GM21737 (cell line): ENCODE measurements around the gene DCBLD2.

Experiments used
- ATAC-seq: cut with Tn5 transposase; IDR thresholded peaks from one replicate; pipeline ENCODE4 v1.9.1; 2021; ENCODE audit warnings: mild to moderate bottlenecking, moderate library complexity; ENCODE audit not compliant: unreplicated experiment

The DCBLD2 gene, protein sequence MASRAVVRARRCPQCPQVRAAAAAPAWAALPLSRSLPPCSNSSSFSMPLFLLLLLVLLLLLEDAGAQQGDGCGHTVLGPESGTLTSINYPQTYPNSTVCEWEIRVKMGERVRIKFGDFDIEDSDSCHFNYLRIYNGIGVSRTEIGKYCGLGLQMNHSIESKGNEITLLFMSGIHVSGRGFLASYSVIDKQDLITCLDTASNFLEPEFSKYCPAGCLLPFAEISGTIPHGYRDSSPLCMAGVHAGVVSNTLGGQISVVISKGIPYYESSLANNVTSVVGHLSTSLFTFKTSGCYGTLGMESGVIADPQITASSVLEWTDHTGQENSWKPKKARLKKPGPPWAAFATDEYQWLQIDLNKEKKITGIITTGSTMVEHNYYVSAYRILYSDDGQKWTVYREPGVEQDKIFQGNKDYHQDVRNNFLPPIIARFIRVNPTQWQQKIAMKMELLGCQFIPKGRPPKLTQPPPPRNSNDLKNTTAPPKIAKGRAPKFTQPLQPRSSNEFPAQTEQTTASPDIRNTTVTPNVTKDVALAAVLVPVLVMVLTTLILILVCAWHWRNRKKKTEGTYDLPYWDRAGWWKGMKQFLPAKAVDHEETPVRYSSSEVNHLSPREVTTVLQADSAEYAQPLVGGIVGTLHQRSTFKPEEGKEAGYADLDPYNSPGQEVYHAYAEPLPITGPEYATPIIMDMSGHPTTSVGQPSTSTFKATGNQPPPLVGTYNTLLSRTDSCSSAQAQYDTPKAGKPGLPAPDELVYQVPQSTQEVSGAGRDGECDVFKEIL

DNA sequence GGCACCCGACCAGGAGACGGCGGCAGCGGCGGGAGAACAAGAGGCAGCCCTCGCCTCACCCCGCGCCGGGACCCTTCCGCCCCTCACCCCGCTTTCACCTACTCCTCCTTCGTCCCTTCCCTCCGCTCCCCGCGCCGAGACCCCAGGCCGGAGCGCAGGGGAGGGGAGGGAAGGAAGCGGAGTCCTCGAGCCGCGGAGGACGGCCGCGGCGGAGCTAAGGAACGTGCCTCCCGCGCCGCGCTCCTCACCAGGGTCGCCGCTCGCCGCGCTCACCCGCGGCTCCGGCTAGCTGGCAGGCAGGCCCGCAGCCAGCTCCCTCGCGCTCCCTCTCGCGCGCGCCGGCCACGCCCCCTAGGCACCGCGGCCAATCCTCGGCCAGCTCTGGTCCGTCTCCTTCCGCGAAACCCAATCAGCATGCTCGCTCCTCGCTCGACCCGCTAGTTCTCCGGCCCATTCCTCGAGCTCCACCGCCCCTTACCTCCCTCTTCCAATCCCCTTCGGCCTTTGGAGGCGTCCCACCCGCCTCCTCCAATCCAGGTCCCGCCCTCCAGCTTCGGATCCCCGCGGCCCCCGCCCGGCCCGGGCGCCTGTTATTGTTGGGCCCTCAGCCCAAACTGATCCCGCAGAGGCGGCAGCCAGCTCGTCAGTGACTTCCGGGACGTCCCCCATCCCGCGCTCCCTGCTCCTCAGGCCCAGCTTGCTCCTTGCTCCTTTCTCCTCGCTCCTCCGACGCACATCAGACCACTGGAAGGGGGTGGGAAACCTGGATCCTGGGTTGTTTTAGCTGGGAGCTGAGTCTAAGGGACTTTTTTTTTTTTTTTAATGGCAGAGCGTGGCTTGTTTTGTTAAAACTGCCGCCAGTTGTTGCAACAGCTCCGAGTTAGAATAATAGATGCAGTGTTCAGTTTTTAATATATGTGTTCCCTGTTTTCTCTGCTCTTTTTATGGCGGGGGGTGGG, at the start of gene DCBLD2:
Gene DCBLD2 (minus strand): TSS at position 304 of the 959 bp plus-strand sequence. CDS start 369 bp downstream, outside the sequence.
- ATAC-seq, result peak; percentile 100

DNA sequence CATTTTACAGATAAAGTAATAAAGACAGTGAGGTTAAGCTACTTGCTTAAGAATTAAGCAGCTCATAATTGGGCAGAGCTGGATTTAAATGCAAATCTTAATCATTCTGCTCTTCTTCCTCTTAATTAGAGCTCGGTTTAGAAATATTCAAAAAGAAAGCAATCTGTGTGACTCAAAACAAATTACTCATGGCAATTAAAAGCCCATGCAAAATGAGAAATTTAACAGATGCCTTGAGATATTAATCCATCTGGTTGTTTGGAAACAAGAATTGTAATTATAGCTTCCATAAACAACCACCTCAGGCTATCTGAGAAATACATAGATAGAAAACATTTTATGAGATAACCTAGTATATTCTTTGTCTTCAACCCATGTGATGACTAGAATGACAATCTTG, 44.2 kb upstream of the DCBLD2 start:
- ATAC-seq, result no peak

DNA sequence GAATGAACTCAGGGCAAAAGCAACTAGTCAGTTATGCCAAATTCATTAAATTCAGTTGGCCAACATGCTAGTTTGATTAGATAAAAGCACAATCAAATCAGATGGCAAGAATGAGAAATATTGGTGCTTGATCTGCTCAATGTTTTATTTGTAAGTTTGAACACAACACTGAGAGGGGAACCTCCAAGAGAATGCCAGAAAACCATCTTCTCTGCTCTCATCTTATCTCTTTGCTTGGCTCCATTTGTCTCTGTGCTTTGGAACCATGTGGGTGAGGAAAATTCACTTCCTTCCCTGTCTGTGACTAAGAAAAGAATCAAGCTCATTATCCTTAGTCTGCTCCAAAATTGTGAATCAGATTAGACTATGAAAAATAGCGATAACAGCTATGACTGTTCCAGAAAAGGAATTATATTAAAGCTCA, 43.6 kb upstream of the DCBLD2 start:
- no peak for ATAC-seq

DNA sequence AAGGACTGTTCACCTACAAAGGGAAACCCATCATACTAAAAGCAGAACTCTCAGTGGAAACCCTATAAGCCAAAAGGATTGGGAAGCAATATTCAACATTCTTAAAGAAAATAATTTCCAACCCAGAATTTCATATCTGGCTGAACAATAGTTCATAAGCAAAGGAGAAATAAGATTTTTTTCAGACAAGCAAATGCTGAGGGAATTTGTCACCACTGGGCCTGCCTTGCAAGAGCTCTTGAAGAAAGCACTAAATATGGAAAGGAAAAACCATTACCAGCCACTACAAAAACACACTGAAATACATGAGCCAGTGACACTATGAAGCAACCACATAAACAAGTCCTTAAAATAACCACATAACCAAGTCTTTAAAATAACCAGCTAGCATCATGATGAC, 28.9 kb upstream of the DCBLD2 start:
- no peak for ATAC-seq

DNA sequence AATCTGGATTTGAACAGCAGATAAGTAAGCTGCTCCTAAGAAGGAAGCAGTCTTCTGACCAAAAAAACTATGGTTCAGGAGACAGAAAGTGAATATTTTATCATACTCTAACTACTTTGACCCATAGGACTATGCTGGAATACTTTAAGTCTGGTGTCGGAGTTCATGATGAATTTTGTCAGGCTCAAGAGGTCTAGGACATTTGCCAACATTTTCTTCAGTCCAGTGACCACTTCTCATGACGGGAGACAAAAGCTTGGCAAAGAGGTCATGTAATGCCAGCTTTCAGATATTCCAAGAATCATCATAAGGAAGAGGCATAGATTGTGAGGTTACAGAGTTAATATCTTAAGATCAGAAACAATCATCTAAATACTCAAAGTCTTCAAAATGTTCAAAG, 20.5 kb upstream of the DCBLD2 start:
- ATAC-seq, result no peak

DNA sequence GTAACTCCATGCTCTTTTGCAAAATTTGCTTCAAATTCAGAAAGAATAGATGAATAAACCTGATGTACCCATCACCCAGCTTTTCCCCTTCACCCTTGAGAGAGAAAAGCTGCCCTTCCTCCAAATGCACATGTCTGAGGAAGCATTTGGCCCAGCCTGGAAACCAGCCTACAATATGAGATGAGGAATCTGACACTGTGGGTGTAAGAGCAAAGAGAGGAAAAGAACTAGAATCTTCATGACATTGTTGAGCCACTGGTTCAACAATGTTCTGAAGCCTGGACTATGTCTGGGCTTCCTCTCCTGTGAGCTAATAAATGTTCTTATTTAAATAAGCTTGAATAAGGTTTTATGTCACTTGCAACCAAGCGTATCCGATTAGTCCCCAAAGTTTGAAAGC, 18.7 kb upstream of the DCBLD2 start:
- ATAC-seq, result no peak

DNA sequence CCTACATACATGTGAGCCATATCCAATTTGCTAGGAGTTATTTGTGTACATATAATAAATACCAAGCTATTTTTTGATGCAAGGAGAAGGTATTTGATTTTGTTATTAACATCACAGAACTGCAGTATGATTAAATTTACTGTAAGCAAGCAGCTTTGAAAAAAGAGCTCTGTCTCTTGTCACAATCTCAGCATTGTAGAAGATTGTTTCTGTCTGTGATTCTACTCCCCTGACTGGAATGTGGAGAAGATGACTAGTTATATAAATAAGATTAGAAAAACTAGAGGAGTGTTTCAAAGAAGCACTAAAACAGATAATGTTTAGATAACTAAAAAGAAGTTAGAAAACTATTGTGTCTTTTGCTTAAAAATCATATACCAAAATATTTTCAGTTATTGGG, 17.1 kb upstream of the DCBLD2 start:
- no peak for ATAC-seq

DNA sequence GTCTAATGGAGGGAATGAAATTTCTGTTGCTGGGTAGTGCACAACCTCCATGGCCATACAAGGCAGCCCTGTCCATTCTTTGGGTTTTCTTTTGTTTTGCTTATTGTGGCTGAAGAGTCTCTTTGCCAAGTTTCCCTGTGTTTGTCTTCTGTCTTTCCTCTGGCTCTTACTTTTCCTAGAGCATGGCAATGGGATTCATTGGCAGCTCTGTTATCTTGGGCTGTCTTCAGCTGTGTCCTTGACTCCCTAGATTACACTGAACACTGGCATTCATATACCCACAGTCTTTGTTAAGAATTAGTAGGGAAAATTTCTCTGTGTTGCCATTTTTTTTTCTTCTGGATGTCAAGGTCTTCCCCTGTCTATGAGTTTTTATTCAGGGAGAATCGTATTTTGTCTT, 16.1 kb upstream of the DCBLD2 start:
- ATAC-seq, result no peak

DNA sequence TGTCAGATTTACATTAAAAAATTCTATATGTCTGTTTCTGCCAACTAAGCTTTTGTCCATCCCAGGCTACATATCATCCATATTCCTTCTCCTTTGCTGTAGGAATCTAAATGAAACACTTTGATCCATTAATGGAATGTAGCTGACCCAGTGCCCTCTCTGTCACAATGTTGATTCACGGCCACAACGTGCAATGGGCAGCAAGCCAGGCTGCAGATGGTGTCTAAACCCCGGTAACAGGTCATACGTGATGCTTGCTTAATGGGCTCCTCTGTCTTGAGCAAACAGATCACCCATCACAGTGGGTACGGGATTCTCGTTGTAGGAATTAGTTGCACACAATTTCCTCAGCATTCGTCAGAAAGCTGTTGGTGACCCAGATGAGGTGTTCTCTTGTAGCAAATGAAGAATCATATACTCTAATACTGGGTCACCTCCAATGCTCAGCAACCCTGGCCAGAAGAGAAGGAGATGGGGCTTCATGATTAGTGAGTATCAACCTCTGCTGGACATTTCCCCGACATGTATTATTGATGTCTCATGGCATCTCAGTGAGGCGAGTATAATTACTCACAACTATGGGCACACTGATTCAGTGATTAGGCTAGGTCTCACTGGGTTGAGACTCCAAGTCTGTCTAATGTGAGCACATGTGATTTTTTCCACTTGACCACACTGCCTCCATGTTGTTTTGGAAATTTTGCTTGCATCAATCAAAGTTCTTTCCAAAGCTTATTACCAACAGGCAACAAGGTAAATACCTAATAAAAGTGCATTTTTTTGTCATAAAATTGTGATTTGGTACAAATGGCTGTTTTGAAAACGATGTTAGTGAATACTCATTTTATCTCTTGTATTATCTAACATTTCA, 12.9 kb upstream of the DCBLD2 start:
- ATAC-seq, result no peak

DNA sequence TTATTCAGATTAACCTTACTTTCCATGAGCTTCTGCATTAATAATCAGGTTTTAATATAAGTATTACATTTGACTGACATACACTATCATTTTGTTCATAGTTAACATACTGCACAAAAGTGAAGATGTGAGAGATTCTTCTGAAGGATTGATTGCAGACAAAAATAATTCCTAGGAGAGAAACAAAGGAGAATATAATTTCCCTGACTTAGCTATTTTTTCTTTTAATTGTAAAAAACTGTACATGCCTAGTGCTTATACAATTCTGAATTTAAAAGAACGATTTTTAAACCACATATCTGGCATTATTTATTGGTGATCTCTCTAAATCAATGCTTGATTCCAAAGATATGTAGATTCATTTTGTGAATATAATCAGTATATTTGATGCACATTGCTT, 11.0 kb upstream of the DCBLD2 start:
- no peak for ATAC-seq

DNA sequence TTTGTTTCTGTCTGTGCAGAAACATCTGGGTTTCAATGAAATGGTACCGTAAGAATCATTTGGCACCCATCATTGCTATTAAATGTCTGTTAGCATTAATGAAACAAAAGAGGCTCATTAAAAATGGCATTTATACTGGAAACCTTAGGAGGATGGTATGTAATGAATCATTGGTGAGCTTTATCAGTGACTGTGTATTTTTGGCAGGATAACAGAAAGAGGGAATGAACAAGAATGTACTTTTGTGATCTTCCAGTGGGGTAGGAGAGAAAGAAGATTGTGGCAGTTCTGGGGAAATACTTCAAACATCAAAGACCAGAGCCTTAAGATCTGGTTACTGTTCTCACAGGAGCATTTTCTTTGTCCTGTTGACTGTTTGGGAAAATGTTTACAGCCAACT, 4.7 kb upstream of the DCBLD2 start:
- ATAC-seq, result no peak

DNA sequence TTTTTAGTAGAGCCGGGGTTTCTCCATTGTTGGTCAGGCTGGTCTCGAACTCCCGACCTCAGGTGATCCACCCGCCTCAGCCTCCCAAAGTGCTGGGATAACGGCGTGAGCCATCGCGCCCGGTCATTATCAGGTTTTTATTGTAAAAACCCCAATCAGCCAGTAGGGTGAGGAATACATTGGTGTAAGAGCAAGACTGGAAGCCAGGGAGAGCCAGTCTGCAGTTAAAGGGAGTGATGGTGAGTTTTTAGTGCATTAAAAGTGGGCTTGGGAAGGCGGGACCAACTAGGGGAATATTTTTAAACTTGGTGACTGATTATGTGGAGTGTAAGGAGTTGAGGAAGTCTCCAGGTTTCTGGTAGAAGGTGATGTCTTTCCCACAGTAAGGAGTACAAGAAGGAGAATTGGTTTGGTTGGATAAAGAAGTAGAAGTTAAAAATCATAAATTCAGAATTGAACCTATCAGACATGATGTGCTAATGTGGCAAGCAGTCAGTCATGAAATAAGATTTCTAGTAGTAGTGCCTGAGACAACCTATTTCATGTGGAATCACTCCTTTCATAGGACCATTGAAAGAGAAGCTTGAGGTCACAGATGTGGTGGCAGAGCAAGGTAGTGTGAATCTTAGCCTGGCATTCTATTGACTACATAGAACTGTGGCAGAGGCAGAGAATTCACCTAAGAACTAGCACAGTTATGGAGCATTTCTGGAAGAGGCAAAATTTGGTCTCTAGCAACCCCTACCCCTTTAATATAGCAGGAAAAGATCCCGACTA, 2.4 kb upstream of the DCBLD2 start:
- ATAC-seq, result no peak

DNA sequence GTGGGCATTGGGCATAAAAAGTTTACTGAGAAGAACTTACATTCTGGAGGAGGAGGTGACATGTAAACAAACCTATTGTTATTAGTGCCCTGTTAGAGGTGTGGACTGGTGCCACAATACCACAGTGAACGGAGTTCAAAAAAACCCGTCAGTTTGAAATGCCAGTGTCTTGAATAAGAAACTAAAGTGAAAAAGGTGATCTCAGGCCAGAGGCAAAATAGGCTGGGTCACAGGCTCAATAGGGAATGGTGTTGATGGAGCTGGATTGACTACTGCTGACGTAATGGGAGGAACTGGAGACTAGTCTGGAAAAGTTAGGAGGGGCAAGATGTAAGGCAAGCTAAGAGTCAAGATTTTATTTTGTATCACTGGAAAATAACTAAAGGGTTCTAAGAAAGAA, 1.6 kb upstream of the DCBLD2 start:
- ATAC-seq, result no peak

DNA sequence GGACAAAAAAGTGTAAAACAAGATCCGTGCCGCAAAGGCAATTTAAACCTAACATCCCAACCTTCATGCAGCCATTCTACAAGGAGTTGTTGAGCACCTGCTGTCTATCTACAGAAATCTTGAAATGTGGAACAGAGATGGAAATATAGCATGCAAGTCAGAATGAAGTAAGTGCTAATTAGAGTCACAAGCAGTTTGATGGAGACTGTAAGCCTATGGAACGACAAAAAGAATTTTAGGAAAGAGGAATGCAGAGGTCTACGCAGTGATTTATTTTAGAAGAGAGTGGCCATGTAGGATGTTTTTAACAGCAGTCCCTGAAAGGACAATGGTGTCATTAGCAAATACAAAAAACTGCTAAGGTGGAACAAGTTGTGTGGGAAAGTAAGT, 851 bp upstream of the DCBLD2 start:
- ATAC-seq, result no peak

DNA sequence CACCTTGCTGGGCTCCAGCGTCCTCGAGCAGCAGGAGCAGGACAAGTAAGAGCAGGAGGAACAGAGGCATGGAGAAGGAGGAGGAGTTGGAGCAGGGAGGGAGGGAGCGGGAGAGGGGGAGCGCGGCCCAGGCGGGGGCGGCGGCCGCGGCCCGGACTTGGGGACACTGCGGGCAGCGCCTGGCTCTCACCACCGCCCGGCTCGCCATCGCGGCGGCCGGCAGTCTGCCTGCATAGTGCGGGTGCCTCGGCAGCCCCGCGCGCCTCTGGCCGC, 440 bp downstream of the DCBLD2 start:
- peak; percentile 26 for ATAC-seq

DNA sequence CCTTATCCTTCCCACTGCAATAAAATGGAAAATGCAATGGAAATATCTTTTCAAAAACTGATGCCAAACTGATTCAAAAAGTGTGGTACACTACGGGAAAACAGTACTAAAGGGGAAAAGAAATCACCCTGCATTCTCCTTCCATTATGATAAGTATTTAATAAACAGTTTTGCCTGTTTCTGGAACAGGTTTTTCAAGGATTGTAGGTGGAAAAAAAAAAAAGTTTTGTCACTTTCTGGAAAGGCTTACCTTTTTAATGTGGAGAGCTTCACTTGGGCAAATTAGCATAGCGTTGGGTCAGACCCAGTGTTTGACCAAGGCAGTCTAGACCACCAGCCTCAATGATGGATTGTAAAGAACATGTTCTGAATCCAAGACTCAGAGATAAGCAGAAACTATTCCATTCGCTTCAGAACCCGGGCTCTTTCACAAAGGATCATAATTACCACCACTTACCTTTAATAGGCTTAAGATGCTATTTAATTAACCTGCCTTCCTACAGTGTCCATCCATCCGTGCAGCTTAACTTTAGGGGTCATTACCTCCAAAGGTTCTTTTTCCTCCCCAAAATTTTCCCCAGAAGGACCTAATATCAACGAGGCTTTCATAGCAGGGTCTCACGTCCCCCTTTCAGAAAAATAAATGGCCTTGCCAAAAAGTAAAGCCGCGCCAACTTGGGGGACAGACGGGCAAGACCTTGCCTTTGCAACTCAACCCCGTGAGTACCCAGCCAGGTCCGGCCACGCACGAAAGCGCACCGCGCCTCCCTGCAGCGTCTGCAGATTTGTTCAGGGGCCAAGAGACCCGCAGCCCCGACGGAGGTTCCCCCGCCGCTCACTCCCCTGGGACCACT, 1.0 kb downstream of the DCBLD2 start:
- no peak for ATAC-seq

DNA sequence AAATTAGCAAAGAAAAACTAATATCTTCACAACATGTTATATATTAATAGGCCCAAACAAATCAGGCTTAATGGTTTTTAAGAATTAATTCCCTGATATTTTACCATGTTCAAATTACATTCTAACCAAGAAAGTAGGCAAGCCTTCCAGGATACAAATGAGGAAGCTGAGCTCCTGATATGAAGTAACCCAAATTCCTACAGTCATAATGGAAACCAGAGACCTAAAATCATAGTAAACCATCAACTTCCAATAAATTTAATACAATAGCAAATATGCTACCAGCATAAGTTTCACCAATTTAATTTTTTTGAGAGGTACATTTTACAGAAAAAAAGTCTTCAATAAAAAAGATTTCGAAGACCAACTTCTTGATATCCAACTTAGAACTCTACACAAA, 3.8 kb downstream of the DCBLD2 start:
- ATAC-seq, result no peak

DNA sequence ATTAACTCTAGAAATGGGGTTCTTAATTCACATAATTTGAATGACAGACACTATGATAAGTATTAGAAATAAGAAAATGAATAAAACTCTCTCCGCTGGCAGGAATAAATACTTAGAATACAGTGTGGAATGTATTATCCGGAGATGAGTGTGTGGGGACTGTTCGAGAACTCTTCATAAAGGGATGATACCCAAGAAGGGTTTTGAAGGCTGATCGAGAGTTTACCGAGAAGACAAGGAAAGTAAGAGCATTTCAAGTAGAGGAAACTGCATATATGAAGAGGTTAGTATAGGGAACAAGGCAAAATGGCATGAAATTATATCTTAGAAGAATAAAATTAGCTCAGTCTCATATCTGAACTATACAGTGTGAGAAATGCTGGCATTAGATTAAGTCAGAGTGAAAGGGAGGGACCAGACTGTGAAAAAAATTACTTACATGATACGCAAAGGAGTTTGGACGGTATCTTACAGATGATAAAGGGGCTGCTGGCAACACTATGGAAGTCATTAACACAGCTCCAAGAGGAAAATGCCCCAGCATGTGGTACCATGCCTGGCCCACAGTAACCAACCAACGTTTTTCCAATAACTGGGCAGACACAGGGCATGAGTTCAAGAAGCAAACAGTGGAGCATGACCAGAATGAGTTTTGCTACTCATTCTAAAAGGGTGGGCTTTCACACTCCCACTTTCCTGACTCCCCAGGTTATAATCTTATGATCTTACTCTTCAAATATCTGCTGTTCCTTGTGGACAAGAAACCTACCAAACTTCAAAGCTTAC, 6.5 kb downstream of the DCBLD2 start:
- no peak for ATAC-seq
